Endothelial cell of umbilical vein (primary cell): ENCODE measurements around the gene DGCR2. TPM values are rescaled to one million over a fixed set of nuclear protein-coding genes. Genes with fewer than 3 reads are reported as not detected.

Source experiments
- BruUV-seq: library from RNA; stranded (reverse); fragments of 400-500 nt; replicated peaks from 2 replicates; lab custom pipeline; 2021; lab: Mats Ljungman, UMichigan
- CTCF ChIA-PET: fragments of 300-600, 350-600 bp; sonication (Branson Sonifier 250); formaldehyde crosslinking; loops from one replicate; lab custom pipeline; 2021; ENCODE audit warnings: antibody characterized with exemption, inconsistent platforms; lab: Charles Lee
- POLR2A ChIA-PET: fragments of 300-600, 350-600 bp; sonication (Branson Sonifier 250); formaldehyde crosslinking; loops from one replicate; lab custom pipeline; 2021; ENCODE audit warnings: antibody characterized with exemption, inconsistent platforms; lab: Charles Lee
- DNase-seq: peaks from one replicate; pipeline ENCODE4 v3.0.0-alpha.2; 2011; ENCODE audit warnings: low read depth, low spot score
- FAIRE-seq: peaks from 2 replicates; lab custom pipeline; 2011; peaks lifted over from hg19 to GRCh38; lab: Jason Lieb, UNC
- H2AFZ ChIP-seq: 2 replicates; pipeline ENCODE4 v1.6.0; 2012; ENCODE audit warnings: low read depth, low read length, control low read depth, inconsistent platforms
- H3K27ac ChIP-seq: 2 replicates; pipeline ENCODE4 v1.5.1; 2011; ENCODE audit warnings: low read depth, mild to moderate bottlenecking, control low read depth, low read length, moderate library complexity; ENCODE audit not compliant: insufficient read depth
- H3K27me3 ChIP-seq, 2 experiments: 2 replicates each; pipeline versions ENCODE4 v1.6.0 to v1.6.1; 2011; ENCODE audit warnings: low read length in 2 of 2, mixed read lengths in 1 of 2; ENCODE audit not compliant: control insufficient read depth in 2 of 2, insufficient read depth in 2 of 2
- H3K36me3 ChIP-seq, 2 experiments: 2 replicates in 1 of 2; 3 replicates in 1 of 2; pipeline ENCODE4 v1.5.1; 2011; ENCODE audit warnings: low read length in 2 of 2, mild to moderate bottlenecking in 1 of 2, moderate library complexity in 1 of 2; ENCODE audit not compliant: control insufficient read depth in 2 of 2, insufficient read depth in 2 of 2; ENCODE audit errors: extremely low read depth in 1 of 2
- H3K4me1 ChIP-seq: 3 replicates; pipeline ENCODE4 v1.5.1; 2011; ENCODE audit warnings: mild to moderate bottlenecking, low read length; ENCODE audit not compliant: control insufficient read depth, insufficient read depth; ENCODE audit errors: extremely low read depth
- H3K4me2 ChIP-seq: 2 replicates; pipeline ENCODE4 v1.6.1; 2011; ENCODE audit warnings: low read length, control low read depth, mixed read lengths; ENCODE audit not compliant: insufficient read depth
- H3K4me3 ChIP-seq, 3 experiments: fragments of 200-600 bp in 1 of 3; sonication (generic), shearing (Covaris generic) in 1 of 3; replicated peaks in 1 of 3; 2 replicates each; pipeline ENCODE4 v1.5.1; 2011 to 2016; ENCODE audit warnings: control low read depth in 3 of 3, low read length in 3 of 3, mild to moderate bottlenecking in 2 of 3, inconsistent platforms in 1 of 3, low read depth in 1 of 3, moderate library complexity in 1 of 3; ENCODE audit not compliant: insufficient read depth in 1 of 3
- H3K79me2 ChIP-seq: 2 replicates; pipeline ENCODE4 v1.6.0; 2012; ENCODE audit warnings: low read length, inconsistent platforms; ENCODE audit not compliant: control insufficient read depth, insufficient read depth
- H3K9ac ChIP-seq: replicated peaks from 2 replicates; pipeline ENCODE3; 2011; ENCODE audit warnings: low read length, control low read depth; ENCODE audit not compliant: insufficient read depth; ENCODE audit errors: extremely low read depth
- H3K9me1 ChIP-seq: replicated peaks from 3 replicates; pipeline ENCODE4 v1.6.0; 2011; ENCODE audit warnings: mild to moderate bottlenecking, low read length; ENCODE audit not compliant: control insufficient read depth, insufficient read depth; ENCODE audit errors: extremely low read depth
- H3K9me3 ChIP-seq: replicated peaks from 2 replicates; pipeline ENCODE4 v1.5.1; 2012; ENCODE audit warnings: low read length, inconsistent platforms; ENCODE audit not compliant: control insufficient read depth, insufficient read depth
- H4K20me1 ChIP-seq: replicated peaks from 2 replicates; pipeline ENCODE3; 2011; ENCODE audit warnings: mild to moderate bottlenecking, low read length; ENCODE audit not compliant: control insufficient read depth, insufficient read depth; ENCODE audit errors: extremely low read depth
- CTCF ChIP-seq, 2 donors: IDR thresholded peaks; 1 replicate in 1 of 2; 2 replicates in 1 of 2; pipeline ENCODE4 v1.5.1; 2011; ENCODE audit warnings: low read length in 2 of 2, mild to moderate bottlenecking in 2 of 2, moderate library complexity in 2 of 2, control low read depth in 1 of 2, inconsistent platforms in 1 of 2, low read depth in 1 of 2; ENCODE audit not compliant: insufficient read depth in 1 of 2; ENCODE audit errors: extremely low read depth in 1 of 2
- EZH2 ChIP-seq: IDR thresholded peaks from 2 replicates; pipeline ENCODE4 v1.6.1; 2012; ENCODE audit warnings: borderline replicate concordance, low read depth, mild to moderate bottlenecking, moderate library complexity, low read length, inconsistent platforms; ENCODE audit not compliant: severe bottlenecking
- FOS ChIP-seq: IDR thresholded peaks from 2 replicates; pipeline ENCODE4 v1.6.1; 2011; ENCODE audit warnings: mild to moderate bottlenecking, low read length, moderate library complexity, borderline replicate concordance; ENCODE audit not compliant: insufficient read depth
- GATA2 ChIP-seq: IDR thresholded peaks from 2 replicates; pipeline ENCODE4 v1.7.0; 2011; ENCODE audit warnings: low read depth, mild to moderate bottlenecking, moderate library complexity, mixed read lengths, low read length; ENCODE audit not compliant: insufficient read length, insufficient read depth
- POLR2A ChIP-seq: IDR thresholded peaks from 2 replicates; pipeline ENCODE4 v1.6.1; 2012; ENCODE audit warnings: low read depth, mild to moderate bottlenecking, control low read depth, low read length
- POLR2AphosphoS5 ChIP-seq: IDR thresholded peaks from 2 replicates; pipeline ENCODE4 v1.6.1; 2012; ENCODE audit warnings: low read depth, mild to moderate bottlenecking, control low read depth, low read length, moderate library complexity; ENCODE audit not compliant: insufficient read depth
- dilution Hi-C: fragments of 300-500 bp; cut with MboI; formaldehyde crosslinking; loops from one replicate; pipeline ENCODE4 v1.15.0; 2019; ENCODE audit warnings: low sequenced_read_pairs; ENCODE audit not compliant: extremely low pct_ligation_motif_present
- intact Hi-C: fragments of 100-400 bp; cut with micrococcal nuclease; formaldehyde crosslinking; loops from one replicate; pipeline ENCODE4 v1.10.0; 2022
- polyA plus RNA-seq, 4 experiments: library from polyadenylated mRNA; depleted of rRNA in 3 of 4; stranded (reverse) in 3 of 4; unstranded in 1 of 4; fragments of >200 nt; gene quantifications; 2 replicates each; pipeline versions ENCODE4 v1.2.1 to v1.2.3, GENCODE V29; 2011 to 2012; ENCODE audit warnings: missing spikeins in 1 of 4
- total RNA-seq: library from RNA; stranded (reverse); gene quantifications from 2 replicates; pipeline ENCODE4 v1.2.3, GENCODE V29; 2021

Gene DGCR2
- total and polyA plus RNA-seq, 2 donors (not counting 3 experiments of a cell fraction or from before 2014, with no cell fraction given) = 44.8 to 51.2 TPM

- no peak overlapping the region for H3K4me3 ChIP-seq
- TF ChIP-seq POLR2AphosphoS5 (no peak), GATA2 (no peak), CTCF (IDR thresholded peaks at IDR 0.05; ENCODE audit: extremely low read depth in 1 of 2, insufficient read depth in 1 of 2, low read depth in 1 of 2, low read length in 2 of 2) (no peak), POLR2A (no peak), EZH2 (no peak), FOS (no peak)
- H4K20me1 ChIP-seq = no peaks in the 10 kb centered on the region
- DNase-seq (no peak), FAIRE-seq (no peak)
- ChIA-PET CTCF (interaction anchor here (2.3 to 3.5 kb wide), 2 partner anchors 11 to 12 kb away, joined by 9 to 12 read pairs; partner anchors contain the start of gene ESS2), POLR2A (no interaction called here)
- H3K4me1 ChIP-seq = no peaks in the 10 kb centered on the region
- H3K27me3 ChIP-seq = no peaks in the 10 kb centered on the region
- no peak overlapping the region for H2AFZ ChIP-seq
- H3K9me3 ChIP-seq = no peaks in the 10 kb centered on the region
- intact Hi-C loops (no loop called here), dilution Hi-C loops (no loop called here)
- H3K79me2 ChIP-seq = no peaks in the 10 kb centered on the region
- H3K9me1 ChIP-seq = no peaks in the 10 kb centered on the region
- H3K27ac ChIP-seq = no peak overlapping the region
- H3K36me3 ChIP-seq = peaks cover 4 to 38% of the 10 kb centered on the region in 2 experiments
- no peak overlapping the region for H3K9ac ChIP-seq
- no peak overlapping the region for H3K4me2 ChIP-seq
- BruUV-seq = no TSS peak
Measured at GRCh38 chr22:19132693-19133400, 10.6 kb upstream of the DGCR2 start.
